GM23338 (cell line): ENCODE results near the gene COA1. TPM values are rescaled to one million over a fixed set of nuclear protein-coding genes. Genes with fewer than 3 reads are reported as not detected.

Experiments
- ATAC-seq: fragments of 200-7000 bp; cut with Tn5 transposase; 3 replicates; pipeline ENCODE4 v1.9.1; 2020
- DNase-seq: peaks from one replicate; pipeline ENCODE4 v3.0.0-alpha.2; 2015; ENCODE audit warnings: low spot score
- H2AFZ ChIP-seq: fragments of 200-600 bp; sonication (generic); 2 replicates; pipeline ENCODE4 v1.8.0; 2016; ENCODE audit warnings: antibody characterized with exemption, mild to moderate bottlenecking, moderate library complexity
- H3F3A ChIP-seq: fragments of 200-600 bp; sonication (generic); replicated peaks from 2 replicates; pipeline ENCODE4 v1.8.0; 2017; ENCODE audit warnings: antibody characterized with exemption, mixed run types, low read depth
- H3K27ac ChIP-seq: fragments of 200-600 bp; sonication (generic); 2 replicates; pipeline ENCODE4 v1.6.1; 2016; ENCODE audit warnings: low read depth
- H3K27me3 ChIP-seq: fragments of 200-600 bp; sonication (generic); 2 replicates; pipeline ENCODE4 v1.8.0; 2016; ENCODE audit warnings: mild to moderate bottlenecking, mixed run types, moderate library complexity; ENCODE audit not compliant: insufficient read depth
- H3K36me3 ChIP-seq: fragments of 200-600 bp; sonication (generic); 2 replicates; pipeline ENCODE4 v1.8.0; 2016; ENCODE audit warnings: mild to moderate bottlenecking; ENCODE audit not compliant: insufficient read depth
- H3K4me1 ChIP-seq: fragments of 200-600 bp; sonication (generic); 2 replicates; pipeline ENCODE4 v1.8.0; 2016; ENCODE audit warnings: mild to moderate bottlenecking, moderate library complexity; ENCODE audit not compliant: insufficient read depth
- H3K4me2 ChIP-seq: fragments of 200-600 bp; sonication (generic); 2 replicates; pipeline ENCODE4 v1.7.1; 2017; ENCODE audit warnings: mixed run types
- H3K4me3 ChIP-seq: fragments of 200-600 bp; sonication (generic); 2 replicates; pipeline ENCODE4 v1.6.1; 2016; ENCODE audit warnings: mixed run types
- H3K79me2 ChIP-seq: fragments of 200-600 bp; sonication (generic); replicated peaks from 2 replicates; pipeline ENCODE4 v1.8.0; 2017; ENCODE audit warnings: mild to moderate bottlenecking; ENCODE audit not compliant: insufficient read depth
- H3K9me2 ChIP-seq: fragments of 200-600 bp; sonication (generic); 2 replicates; pipeline ENCODE4 v1.8.0; 2017; ENCODE audit not compliant: insufficient read depth
- H4K20me1 ChIP-seq: fragments of 200-600 bp; sonication (generic); replicated peaks from 2 replicates; pipeline ENCODE4 v1.8.0; 2017; ENCODE audit warnings: mild to moderate bottlenecking; ENCODE audit not compliant: insufficient read depth
- H3K27ac Mint-ChIP-seq: 2 replicates; pipeline ENCODE4 v1.8.0; 2020; ENCODE audit warnings: inconsistent platforms, mild to moderate bottlenecking, moderate library complexity, mixed read lengths
- H3K27me3 Mint-ChIP-seq: 3 replicates; pipeline ENCODE4 v1.8.0; 2022; ENCODE audit warnings: low read depth, mild to moderate bottlenecking, moderate library complexity, mixed read lengths, inconsistent platforms; ENCODE audit not compliant: insufficient read depth, poor library complexity
- H3K36me3 Mint-ChIP-seq: 3 replicates; pipeline ENCODE4 v1.8.0; 2021; ENCODE audit warnings: low read depth, mild to moderate bottlenecking, inconsistent platforms, moderate library complexity, mixed read lengths
- H3K4me1 Mint-ChIP-seq: 3 replicates; pipeline ENCODE4 v1.8.0; 2020; ENCODE audit warnings: mild to moderate bottlenecking, inconsistent platforms, mixed read lengths
- H3K4me3 Mint-ChIP-seq: 3 replicates; pipeline ENCODE4 v1.8.0; 2021; ENCODE audit warnings: moderate library complexity, mild to moderate bottlenecking, inconsistent platforms, mixed read lengths
- H3K9me3 Mint-ChIP-seq: 3 replicates; pipeline ENCODE4 v1.8.0; 2020; ENCODE audit warnings: moderate library complexity, mild to moderate bottlenecking, inconsistent platforms, mixed read lengths
- CREB1 ChIP-seq: fragments of 250-450 bp; sonication (Bioruptor Pico); IDR thresholded peaks from 2 replicates; pipeline ENCODE4 v1.5.0; 2020; ENCODE audit warnings: low read depth, mild to moderate bottlenecking, moderate library complexity
- CTCF ChIP-seq, 2 experiments: fragments of 200-600 bp in 1 of 2; sonication (generic) in 1 of 2; conservative IDR thresholded peaks; 2 replicates each; pipeline versions ENCODE4 v1.5.1 to v1.6.1; 2016 to 2017; ENCODE audit warnings: antibody characterized with exemption in 2 of 2, low read depth in 2 of 2, mild to moderate bottlenecking in 2 of 2, moderate library complexity in 1 of 2
- ETS1 ChIP-seq: IDR thresholded peaks from 2 replicates; pipeline ENCODE4 v1.6.1; 2016; ENCODE audit warnings: antibody characterized with exemption
- EZH2 ChIP-seq: fragments of 200-600 bp; sonication (generic); IDR thresholded peaks from one replicate; pipeline ENCODE4 v1.8.0; 2017; ENCODE audit warnings: antibody characterized with exemption, mild to moderate bottlenecking, low read depth; ENCODE audit not compliant: unreplicated experiment
- EZH2phosphoT487 ChIP-seq: fragments of 200-600 bp; sonication (generic); IDR thresholded peaks from one replicate; pipeline ENCODE4 v1.8.1; 2018; ENCODE audit warnings: antibody characterized with exemption; ENCODE audit not compliant: unreplicated experiment
- JUNB ChIP-seq: IDR thresholded peaks from one replicate; pipeline ENCODE4 v1.6.1; 2016; ENCODE audit warnings: antibody characterized with exemption; ENCODE audit not compliant: unreplicated experiment
- NANOG ChIP-seq: IDR thresholded peaks from 2 replicates; pipeline ENCODE4 v1.6.1; 2016; ENCODE audit warnings: antibody characterized with exemption, borderline replicate concordance
- POLR2AphosphoS5 ChIP-seq: IDR thresholded peaks from 2 replicates; pipeline ENCODE4 v1.6.1; 2016; ENCODE audit warnings: antibody characterized with exemption, low read depth
- REST ChIP-seq: IDR thresholded peaks from one replicate; pipeline ENCODE4 v1.6.1; 2018; ENCODE audit warnings: antibody characterized with exemption; ENCODE audit not compliant: unreplicated experiment
- STAT1 ChIP-seq: IDR thresholded peaks from one replicate; pipeline ENCODE4 v1.6.1; 2016; ENCODE audit warnings: antibody characterized with exemption; ENCODE audit not compliant: unreplicated experiment
- ZNF114 ChIP-seq: fragments of 250-450 bp; sonication (Bioruptor Pico); IDR thresholded peaks from 2 replicates; pipeline ENCODE4 v1.5.0; 2020; ENCODE audit warnings: mild to moderate bottlenecking, moderate library complexity
- ZNF331 ChIP-seq: fragments of 250-450 bp; sonication (Bioruptor Pico); IDR thresholded peaks from 2 replicates; pipeline ENCODE4 v1.5.0; 2020; ENCODE audit warnings: low read depth, mild to moderate bottlenecking, moderate library complexity
- polyA plus RNA-seq: library from polyadenylated mRNA; unstranded; fragments of >200 nt; fragmentation: Nextera tagmentation; extraction: Ambion mirVana; gene quantifications from 2 replicates; pipeline ENCODE4 v1.2.1, GENCODE V29; 2016
- total RNA-seq: library from RNA; depleted of rRNA; stranded (reverse); fragments of >200 nt; shearing (Covaris generic); gene quantifications from 2 replicates; pipeline ENCODE4 v1.2.3, GENCODE V29; 2014

COA1 gene
- total and polyA plus RNA-seq, 2 experiments from 2014 or later, result 156 to 158 TPM

GRCh38 chr7:43669286-43670081, 59.8 kb downstream of the COA1 start:
- no peaks in the 10 kb centered on the region; the same call in 1 of the 2 replicates for H4K20me1 ChIP-seq
- Mint-ChIP-seq H3K9me3 (peaks cover 35% of the 10 kb centered on the region; the same call in 2 of the 3 replicates), H3K36me3 (peaks cover 72% of the 10 kb centered on the region), H3K4me1 (peaks cover 18% of the 10 kb centered on the region), H3K27me3 (peaks cover 4% of the 10 kb centered on the region), H3K4me3 (no peak overlapping the region; the same call in 2 of the 3 replicates), H3K27ac (peak overlapping the region; percentile 91)
- peaks cover 93% of the 10 kb centered on the region for H3K79me2 ChIP-seq
- DNase-seq (peak; percentile 98), ATAC-seq (peak; percentile 97)
- H3K4me2 ChIP-seq, result peak overlapping the region; percentile 60
- H3K36me3 ChIP-seq, result no peaks in the 10 kb centered on the region
- H3K9me2 ChIP-seq, result no peaks in the 10 kb centered on the region
- peak overlapping the region; percentile 37 for H3K4me3 ChIP-seq
- H3K27me3 ChIP-seq, result no peaks in the 10 kb centered on the region
- peak overlapping the region; percentile 92 for H3K27ac ChIP-seq
- peaks cover 35% of the 10 kb centered on the region for H3K4me1 ChIP-seq
- no peaks in the 10 kb centered on the region for H3F3A ChIP-seq
- TF ChIP-seq JUNB (no peak), ZNF114 (CRISPR knock-in tag) (no peak), NANOG (peak; percentile 58), EZH2phosphoT487 (no peak), ETS1 (no peak), STAT1 (no peak), POLR2AphosphoS5 (0 out of 2 replicates have a peak, but pooled peaks have one; percentile 24), EZH2 (no peak), CTCF (conservative IDR thresholded peaks at IDR 0.05; ENCODE audit: low read depth in 2 of 2) (no peak), REST (no peak), ZNF331 (CRISPR knock-in tag) (no peak), CREB1 (CRISPR knock-in tag) (peak; percentile 54; the same call in 1 of the 2 replicates)
- no peak overlapping the region for H2AFZ ChIP-seq
